Neural cell (in vitro differentiated cells): ENCODE measurements around the gene OR10C1. TPM values are rescaled to one million over a fixed set of nuclear protein-coding genes. Genes with fewer than 3 reads are reported as not detected.
"Not testable (repeated sequence)": the region's sequence is repeated elsewhere in the genome, so short reads cannot be mapped to it uniquely, and the experiment has no call there.

Experiments
- H2AFZ ChIP-seq: fragments of 200-600, 300-800 bp; sonication (generic), shearing (Covaris generic); 2 replicates; pipeline ENCODE4 v1.6.0; 2014; ENCODE audit warnings: low read depth, mild to moderate bottlenecking, antibody characterized with exemption, low read length, moderate library complexity
- H3F3A ChIP-seq: fragments of 200-600 bp; shearing (Covaris generic); 2 replicates; pipeline ENCODE4 v1.6.1; 2016; ENCODE audit warnings: mild to moderate bottlenecking, moderate library complexity, mixed read lengths, antibody characterized with exemption, low read length; ENCODE audit not compliant: insufficient read depth, poor library complexity, severe bottlenecking
- H3K27ac ChIP-seq: fragments of 200-600, 300-800 bp; sonication (generic), shearing (Covaris generic); 2 replicates; pipeline ENCODE4 v1.5.1; 2014; ENCODE audit warnings: mild to moderate bottlenecking, low read length, moderate library complexity
- H3K27me3 ChIP-seq: fragments of 300-800, 200-600 bp; sonication (generic), shearing (Covaris generic); 2 replicates; pipeline ENCODE4 v1.6.0; 2014; ENCODE audit warnings: mild to moderate bottlenecking, low read depth, low read length, moderate library complexity; ENCODE audit not compliant: insufficient read depth
- H3K36me3 ChIP-seq: fragments of 300-800, 200-600 bp; sonication (generic), shearing (Covaris generic); 2 replicates; pipeline ENCODE4 v1.5.1; 2014; ENCODE audit warnings: mild to moderate bottlenecking, antibody characterized with exemption, low read length, moderate library complexity; ENCODE audit not compliant: insufficient read depth
- H3K4me2 ChIP-seq: fragments of 300-800, 200-600 bp; sonication (generic), shearing (Covaris generic); 2 replicates; pipeline ENCODE4 v1.6.0; 2014; ENCODE audit warnings: mild to moderate bottlenecking, low read length
- H3K4me3 ChIP-seq: fragments of 300-800, 200-600 bp; sonication (generic), shearing (Covaris generic); 2 replicates; pipeline ENCODE4 v1.5.1; 2014; ENCODE audit warnings: mild to moderate bottlenecking, low read length, moderate library complexity
- H3K79me2 ChIP-seq: fragments of 200-600 bp; shearing (Covaris generic); replicated peaks from 2 replicates; pipeline ENCODE4 v1.6.0; 2014; ENCODE audit warnings: mild to moderate bottlenecking, low read length, moderate library complexity; ENCODE audit not compliant: insufficient read depth
- H3K9ac ChIP-seq: fragments of 300-800, 200-600 bp; sonication (generic), shearing (Covaris generic); 2 replicates; pipeline ENCODE4 v1.6.1; 2016; ENCODE audit warnings: mild to moderate bottlenecking, low read length, mixed read lengths
- H3K9me2 ChIP-seq: fragments of 200-600 bp; shearing (Covaris generic); 2 replicates; pipeline ENCODE4 v1.6.1; 2016; ENCODE audit warnings: mild to moderate bottlenecking, low read length, mixed read lengths; ENCODE audit not compliant: insufficient read depth
- H3K9me3 ChIP-seq: fragments of 200-600, 300-800 bp; sonication (generic), shearing (Covaris generic); 2 replicates; pipeline ENCODE4 v1.6.1; 2016; ENCODE audit warnings: mild to moderate bottlenecking, mixed run types, low read length, moderate library complexity, mixed read lengths
- H4K20me1 ChIP-seq: fragments of 200-600 bp; shearing (Covaris generic); 2 replicates; pipeline ENCODE4 v1.6.1; 2016; ENCODE audit warnings: mild to moderate bottlenecking, mixed run types; ENCODE audit not compliant: insufficient read depth
- EP300 ChIP-seq: fragments of 450-650 bp; conservative IDR thresholded peaks from 2 replicates; pipeline ENCODE4 v1.6.1; 2014; ENCODE audit warnings: antibody characterized with exemption, mild to moderate bottlenecking, moderate library complexity; ENCODE audit not compliant: poor library complexity, severe bottlenecking
- EZH2 ChIP-seq: fragments of 200-600, 300-800 bp; shearing (Covaris generic), sonication (generic); IDR thresholded peaks from 2 replicates; pipeline ENCODE4 v1.6.1; 2014; ENCODE audit warnings: antibody characterized with exemption, low read length, borderline replicate concordance, mild to moderate bottlenecking; ENCODE audit not compliant: insufficient read depth, poor library complexity, severe bottlenecking
- MXI1 ChIP-seq: fragments of 450-650 bp; conservative IDR thresholded peaks from 2 replicates; pipeline ENCODE4 v1.6.1; 2014; ENCODE audit warnings: antibody characterized with exemption, mild to moderate bottlenecking; ENCODE audit not compliant: poor library complexity, severe bottlenecking
- POLR2AphosphoS5 ChIP-seq: IDR thresholded peaks from 2 replicates; pipeline ENCODE4 v1.6.1; 2012
- RAD21 ChIP-seq: fragments of 450-650 bp; conservative IDR thresholded peaks from 2 replicates; pipeline ENCODE4 v1.6.1; 2014; ENCODE audit warnings: antibody characterized with exemption, mild to moderate bottlenecking, moderate library complexity
- SMC3 ChIP-seq: fragments of 450-650 bp; conservative IDR thresholded peaks from 2 replicates; pipeline ENCODE4 v1.6.1; 2014; ENCODE audit warnings: antibody characterized with exemption, mild to moderate bottlenecking, moderate library complexity; ENCODE audit not compliant: poor library complexity
- TAF1 ChIP-seq: IDR thresholded peaks from 2 replicates; pipeline ENCODE4 v1.6.1; 2012; ENCODE audit warnings: low read depth
- polyA plus RNA-seq: library from polyadenylated mRNA; depleted of rRNA; stranded (reverse); fragments of >200 nt; gene quantifications from 2 replicates; pipeline ENCODE4 v1.2.3, GENCODE V29; 2014
- TF ChIP-seq, protein P1 (sequence below): fragments of 450-650 bp; IDR thresholded peaks from 2 replicates; pipeline ENCODE4 v1.5.1; 2014; ENCODE audit warnings: antibody characterized with exemption, mild to moderate bottlenecking, moderate library complexity; ENCODE audit not compliant: poor library complexity, severe bottlenecking
- TF ChIP-seq, protein P2 (sequence below): IDR thresholded peaks from 2 replicates; pipeline ENCODE4 v1.6.1; 2012; ENCODE audit warnings: borderline replicate concordance

Gene OR10C1
- polyA plus RNA-seq, 1 donor from 2014 or later = not detected

DNA sequence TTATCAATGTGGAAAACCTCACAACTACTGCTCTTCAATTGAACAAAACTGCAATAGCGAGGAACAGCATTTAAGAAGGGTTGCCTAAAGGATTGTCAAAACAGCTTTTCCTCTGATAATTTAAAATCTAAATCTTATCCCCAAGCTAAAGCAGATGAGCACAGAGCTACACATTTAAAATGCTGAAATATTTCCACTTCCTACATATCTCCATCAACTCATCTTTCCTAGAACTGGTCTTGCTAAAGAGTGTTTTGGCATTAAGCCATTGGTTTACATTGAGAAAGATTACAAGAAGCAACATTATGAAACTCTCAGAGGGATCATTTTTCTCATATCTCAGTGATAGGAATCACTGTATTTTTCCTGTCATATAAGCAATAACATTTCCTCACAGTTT, 3.6 kb downstream of the OR10C1 start:
- Histone ChIP-seq H3K9ac (no peak overlapping the region), H3F3A (no peaks in the 10 kb centered on the region), H3K9me2 (no peaks in the 10 kb centered on the region), H3K4me2 (no peak overlapping the region), H4K20me1 (no peaks in the 10 kb centered on the region), H3K27ac (no peak overlapping the region), H3K4me3 (no peak overlapping the region), H2AFZ (no peak overlapping the region), H3K27me3 (no peaks in the 10 kb centered on the region), H3K79me2 (no peaks in the 10 kb centered on the region), H3K36me3 (no peaks in the 10 kb centered on the region), H3K9me3 (no peaks in the 10 kb centered on the region)
- TF ChIP-seq MXI1 (no peak), RAD21 (no peak), EZH2 (no peak)
- TF ChIP-seq, protein P1, sequence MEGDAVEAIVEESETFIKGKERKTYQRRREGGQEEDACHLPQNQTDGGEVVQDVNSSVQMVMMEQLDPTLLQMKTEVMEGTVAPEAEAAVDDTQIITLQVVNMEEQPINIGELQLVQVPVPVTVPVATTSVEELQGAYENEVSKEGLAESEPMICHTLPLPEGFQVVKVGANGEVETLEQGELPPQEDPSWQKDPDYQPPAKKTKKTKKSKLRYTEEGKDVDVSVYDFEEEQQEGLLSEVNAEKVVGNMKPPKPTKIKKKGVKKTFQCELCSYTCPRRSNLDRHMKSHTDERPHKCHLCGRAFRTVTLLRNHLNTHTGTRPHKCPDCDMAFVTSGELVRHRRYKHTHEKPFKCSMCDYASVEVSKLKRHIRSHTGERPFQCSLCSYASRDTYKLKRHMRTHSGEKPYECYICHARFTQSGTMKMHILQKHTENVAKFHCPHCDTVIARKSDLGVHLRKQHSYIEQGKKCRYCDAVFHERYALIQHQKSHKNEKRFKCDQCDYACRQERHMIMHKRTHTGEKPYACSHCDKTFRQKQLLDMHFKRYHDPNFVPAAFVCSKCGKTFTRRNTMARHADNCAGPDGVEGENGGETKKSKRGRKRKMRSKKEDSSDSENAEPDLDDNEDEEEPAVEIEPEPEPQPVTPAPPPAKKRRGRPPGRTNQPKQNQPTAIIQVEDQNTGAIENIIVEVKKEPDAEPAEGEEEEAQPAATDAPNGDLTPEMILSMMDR = no peak
- TF ChIP-seq, protein P2, sequence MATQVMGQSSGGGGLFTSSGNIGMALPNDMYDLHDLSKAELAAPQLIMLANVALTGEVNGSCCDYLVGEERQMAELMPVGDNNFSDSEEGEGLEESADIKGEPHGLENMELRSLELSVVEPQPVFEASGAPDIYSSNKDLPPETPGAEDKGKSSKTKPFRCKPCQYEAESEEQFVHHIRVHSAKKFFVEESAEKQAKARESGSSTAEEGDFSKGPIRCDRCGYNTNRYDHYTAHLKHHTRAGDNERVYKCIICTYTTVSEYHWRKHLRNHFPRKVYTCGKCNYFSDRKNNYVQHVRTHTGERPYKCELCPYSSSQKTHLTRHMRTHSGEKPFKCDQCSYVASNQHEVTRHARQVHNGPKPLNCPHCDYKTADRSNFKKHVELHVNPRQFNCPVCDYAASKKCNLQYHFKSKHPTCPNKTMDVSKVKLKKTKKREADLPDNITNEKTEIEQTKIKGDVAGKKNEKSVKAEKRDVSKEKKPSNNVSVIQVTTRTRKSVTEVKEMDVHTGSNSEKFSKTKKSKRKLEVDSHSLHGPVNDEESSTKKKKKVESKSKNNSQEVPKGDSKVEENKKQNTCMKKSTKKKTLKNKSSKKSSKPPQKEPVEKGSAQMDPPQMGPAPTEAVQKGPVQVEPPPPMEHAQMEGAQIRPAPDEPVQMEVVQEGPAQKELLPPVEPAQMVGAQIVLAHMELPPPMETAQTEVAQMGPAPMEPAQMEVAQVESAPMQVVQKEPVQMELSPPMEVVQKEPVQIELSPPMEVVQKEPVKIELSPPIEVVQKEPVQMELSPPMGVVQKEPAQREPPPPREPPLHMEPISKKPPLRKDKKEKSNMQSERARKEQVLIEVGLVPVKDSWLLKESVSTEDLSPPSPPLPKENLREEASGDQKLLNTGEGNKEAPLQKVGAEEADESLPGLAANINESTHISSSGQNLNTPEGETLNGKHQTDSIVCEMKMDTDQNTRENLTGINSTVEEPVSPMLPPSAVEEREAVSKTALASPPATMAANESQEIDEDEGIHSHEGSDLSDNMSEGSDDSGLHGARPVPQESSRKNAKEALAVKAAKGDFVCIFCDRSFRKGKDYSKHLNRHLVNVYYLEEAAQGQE = no peak

DNA sequence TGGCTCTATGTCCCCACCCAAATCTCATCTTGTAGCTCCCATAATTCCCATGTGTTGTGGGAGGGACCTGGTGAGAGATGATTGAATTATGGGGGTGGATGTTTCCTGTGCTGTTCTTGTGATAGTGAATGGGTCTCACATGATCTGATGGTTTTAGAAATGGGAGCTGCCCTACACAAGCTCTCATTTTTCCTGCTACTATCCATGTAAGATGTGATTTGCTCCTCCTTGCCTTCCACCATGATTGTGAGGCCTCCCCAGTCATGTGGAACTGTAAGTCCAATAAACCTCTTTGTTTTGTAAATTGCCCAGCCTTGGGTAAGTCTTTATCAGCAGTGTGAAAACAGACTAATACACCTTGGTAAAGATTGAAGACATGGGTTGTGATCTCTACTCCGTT, 4.9 kb downstream of the OR10C1 start:
- H3K9ac ChIP-seq, H3K27ac ChIP-seq, H4K20me1 ChIP-seq, H2AFZ ChIP-seq, H3K4me2 ChIP-seq, H3K36me3 ChIP-seq, H3K9me2 ChIP-seq, H3K9me3 ChIP-seq, H3K79me2 ChIP-seq, H3F3A ChIP-seq, H3K27me3 ChIP-seq, H3K4me3 ChIP-seq: not testable (repeated sequence)

DNA sequence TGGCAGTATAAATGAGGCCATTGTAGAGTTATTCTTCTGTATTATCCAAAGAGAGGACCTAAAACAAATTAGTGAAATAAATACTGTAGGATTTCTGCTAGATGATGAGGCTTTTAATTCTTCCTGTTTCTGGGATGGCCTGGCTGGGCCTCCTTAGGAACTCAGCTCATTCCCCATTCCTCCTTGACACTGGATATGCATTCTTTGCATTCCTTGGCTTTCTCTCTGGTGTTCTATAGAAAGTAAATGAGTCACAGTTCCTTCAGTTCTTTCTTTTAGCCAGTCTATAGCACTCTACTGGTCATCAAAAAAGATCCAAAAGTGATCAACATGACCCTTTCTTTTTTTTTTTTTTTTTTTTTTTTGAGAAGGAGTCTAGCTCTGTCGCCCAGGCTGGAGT, 8.6 kb downstream of the OR10C1 start:
- H3K4me2 ChIP-seq = no peak overlapping the region
- H3K9me2 ChIP-seq = no peaks in the 10 kb centered on the region
- no peak overlapping the region for H3K27ac ChIP-seq
- no peaks in the 10 kb centered on the region for H3K27me3 ChIP-seq
- H3K4me3 ChIP-seq = no peak overlapping the region
- TF ChIP-seq, protein P2 = no peak
- no peak for TF ChIP-seq EP300
- TF ChIP-seq, protein P1 = no peak
- no peak for TF ChIP-seq EZH2
- no peak for TF ChIP-seq TAF1
- TF ChIP-seq MXI1 = no peak
- no peak for TF ChIP-seq RAD21
- no peak for TF ChIP-seq POLR2AphosphoS5
- no peak for TF ChIP-seq SMC3
- no peak overlapping the region for H2AFZ ChIP-seq
- H3K36me3 ChIP-seq = no peaks in the 10 kb centered on the region
- H3K9ac ChIP-seq = no peak overlapping the region
- H3F3A ChIP-seq = no peaks in the 10 kb centered on the region
- no peaks in the 10 kb centered on the region for H4K20me1 ChIP-seq
- no peaks in the 10 kb centered on the region for H3K79me2 ChIP-seq
- H3K9me3 ChIP-seq = no peaks in the 10 kb centered on the region
